HepG2 (cell line): ENCODE results near the gene AFF4.

Source experiments
- CTCF ChIP-seq: sonication (generic); formaldehyde crosslinking; IDR thresholded peaks from 2 replicates; pipeline ENCODE4 v1.5.0; 2020; ENCODE audit warnings: mild to moderate bottlenecking, missing genetic modification reagents, moderate library complexity
- GATA4 ChIP-seq: sonication (generic); IDR thresholded peaks from 2 replicates; pipeline ENCODE4 v1.6.1; 2016; ENCODE audit warnings: antibody characterized with exemption, low read depth, borderline replicate concordance
- HMG20B ChIP-seq: conservative IDR thresholded peaks from 2 replicates; pipeline ENCODE4 v1.6.1; 2016; ENCODE audit warnings: missing genetic modification reagents, missing compliant biosample characterization
- HNF4G ChIP-seq, 2 experiments: sonication (generic) in 1 of 2; formaldehyde crosslinking in 1 of 2; IDR thresholded peaks; 2 replicates each; pipeline versions ENCODE4 v1.4.0 to v1.6.1; 2011 to 2020; ENCODE audit warnings: borderline replicate concordance in 2 of 2, low read depth in 2 of 2, mild to moderate bottlenecking in 2 of 2, low read length in 1 of 2, missing genetic modification reagents in 1 of 2, moderate library complexity in 1 of 2
- IRF9 ChIP-seq: sonication (generic); formaldehyde crosslinking; IDR thresholded peaks from 2 replicates; pipeline ENCODE4 v1.8.0; 2022; ENCODE audit warnings: missing genetic modification reagents, mild to moderate bottlenecking, borderline replicate concordance
- RBAK ChIP-seq: sonication (generic); formaldehyde crosslinking; IDR thresholded peaks from 2 replicates; pipeline ENCODE4 v1.5.1; 2020; ENCODE audit warnings: mild to moderate bottlenecking, missing genetic modification reagents
- REST ChIP-seq, 2 experiments: IDR thresholded peaks; 2 replicates each; pipeline ENCODE4 v1.6.1; 2011 to 2012; ENCODE audit warnings: low read length in 2 of 2, borderline replicate concordance in 1 of 2, low read depth in 1 of 2, mild to moderate bottlenecking in 1 of 2, moderate library complexity in 1 of 2
- RXRB ChIP-seq: IDR thresholded peaks from 2 replicates; pipeline ENCODE4 v1.6.1; 2016; ENCODE audit warnings: borderline replicate concordance, missing genetic modification reagents, missing compliant biosample characterization
- SETDB1 ChIP-seq: sonication (generic); formaldehyde crosslinking; IDR thresholded peaks from 2 replicates; pipeline ENCODE4 v1.5.1; 2020; ENCODE audit warnings: missing genetic modification reagents, mild to moderate bottlenecking, borderline replicate concordance
- SMC3 ChIP-seq: IDR thresholded peaks from 2 replicates; pipeline ENCODE4 v1.6.1; 2011; ENCODE audit warnings: low read length, improper control_type of control experiment
- TFDP1 ChIP-seq: IDR thresholded peaks from 2 replicates; pipeline ENCODE4 v1.6.1; 2016; ENCODE audit warnings: missing compliant biosample characterization, missing genetic modification reagents, borderline replicate concordance
- ZBTB43 ChIP-seq: sonication (generic); formaldehyde crosslinking; conservative IDR thresholded peaks from 2 replicates; pipeline ENCODE4 v1.4.0; 2020; ENCODE audit warnings: missing genetic modification reagents
- ZNF230 ChIP-seq: sonication (generic); formaldehyde crosslinking; IDR thresholded peaks from 2 replicates; pipeline ENCODE4 v1.4.0; 2020; ENCODE audit warnings: mild to moderate bottlenecking, missing genetic modification reagents

- TF ChIP-seq SETDB1 (CRISPR knock-in tag) (no peak), RXRB (CRISPR knock-in tag) (no peak), IRF9 (CRISPR knock-in tag) (no peak), CTCF (CRISPR knock-in tag) (no peak), HMG20B (no peak), TFDP1 (CRISPR knock-in tag) (no peak), SMC3 (no peak), REST (IDR thresholded peaks at IDR 0.05; ENCODE audit: borderline replicate concordance in 1 of 2, low read depth in 1 of 2, low read length in 2 of 2) (no peak), GATA4 (no peak), ZNF230 (CRISPR knock-in tag) (no peak), HNF4G (IDR thresholded peaks at IDR 0.05; ENCODE audit: borderline replicate concordance, low read depth, low read length) (no peak), HNF4G (CRISPR knock-in tag; IDR thresholded peaks at IDR 0.05; ENCODE audit: borderline replicate concordance, low read depth) (no peak), ZBTB43 (CRISPR knock-in tag) (no peak), RBAK (no peak)
Observed at GRCh38 chr5:132987531-132988408, 24.3 kb upstream of the AFF4 start.
